GM19452 (cell line): Measurements from ENCODE around the gene TRAM2.
A peak's percentile ranks its signal among the peaks of the same experiment; 100 is the strongest.

Source experiments
- ATAC-seq: cut with Tn5 transposase; IDR thresholded peaks from one replicate; pipeline ENCODE4 v1.9.1; 2021; ENCODE audit not compliant: unreplicated experiment

TRAM2 gene, protein sequence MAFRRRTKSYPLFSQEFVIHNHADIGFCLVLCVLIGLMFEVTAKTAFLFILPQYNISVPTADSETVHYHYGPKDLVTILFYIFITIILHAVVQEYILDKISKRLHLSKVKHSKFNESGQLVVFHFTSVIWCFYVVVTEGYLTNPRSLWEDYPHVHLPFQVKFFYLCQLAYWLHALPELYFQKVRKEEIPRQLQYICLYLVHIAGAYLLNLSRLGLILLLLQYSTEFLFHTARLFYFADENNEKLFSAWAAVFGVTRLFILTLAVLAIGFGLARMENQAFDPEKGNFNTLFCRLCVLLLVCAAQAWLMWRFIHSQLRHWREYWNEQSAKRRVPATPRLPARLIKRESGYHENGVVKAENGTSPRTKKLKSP

DNA sequence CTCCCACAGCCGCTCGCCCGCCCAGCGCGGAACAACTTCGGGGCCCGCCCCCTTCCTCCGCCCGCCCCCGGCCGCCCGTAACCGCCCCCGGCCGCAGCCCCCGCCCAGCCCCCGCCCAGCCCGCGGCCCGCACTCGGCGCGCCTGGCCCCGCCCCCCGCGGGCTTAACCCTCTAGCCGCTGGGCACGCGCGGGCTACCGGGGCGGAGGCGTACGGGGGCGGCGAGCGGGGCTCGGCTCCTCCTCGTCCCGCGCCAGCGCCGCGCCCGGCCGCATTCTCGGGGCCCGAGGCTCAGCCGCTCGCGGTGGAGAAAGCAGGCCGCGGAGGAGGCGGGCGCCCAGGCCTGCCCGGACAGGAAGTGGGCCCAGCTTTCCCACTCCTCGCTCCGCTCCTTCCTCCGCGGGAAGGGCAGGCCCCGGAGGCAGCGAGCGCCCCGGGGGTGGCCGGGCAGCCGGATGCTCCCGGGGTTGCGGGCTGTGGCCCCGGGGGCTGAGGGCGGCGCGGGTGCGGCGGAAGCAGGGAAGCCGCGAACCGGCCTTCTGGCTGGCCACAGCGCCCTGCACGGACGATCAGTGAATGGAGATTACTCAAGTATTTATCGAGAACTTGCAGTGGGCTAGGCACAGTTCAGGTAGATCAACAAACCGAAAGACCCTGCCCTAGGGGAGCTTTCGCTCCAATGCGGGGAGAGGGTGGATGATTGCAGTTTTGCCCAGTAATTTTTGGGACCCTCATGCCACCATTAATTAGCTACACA lies at the start of gene TRAM2:
Gene TRAM2 (minus strand): TSS at position 39 of the 756 bp plus-strand sequence. CDS start 145 bp downstream, outside the sequence.
- peak; percentile 56 for ATAC-seq

DNA sequence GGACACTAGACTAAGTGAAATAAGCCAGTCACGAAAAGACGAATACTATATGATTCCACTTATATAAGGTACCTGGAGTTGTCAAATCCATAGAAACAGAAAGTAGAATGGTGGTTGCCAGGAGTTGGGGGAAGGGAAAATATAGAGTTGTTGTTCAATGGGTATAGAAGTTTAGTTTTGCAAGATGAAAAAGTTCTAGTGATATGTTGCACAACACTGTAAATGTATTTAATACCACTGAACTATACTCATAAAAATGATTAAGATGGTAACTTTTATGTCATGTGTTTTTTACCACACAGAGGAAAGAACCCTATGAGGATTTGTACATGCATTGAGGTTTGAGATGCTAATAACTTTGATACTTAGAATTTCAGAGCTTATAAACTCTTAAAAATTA lies 46.0 kb upstream of the TRAM2 start:
- no peak for ATAC-seq

DNA sequence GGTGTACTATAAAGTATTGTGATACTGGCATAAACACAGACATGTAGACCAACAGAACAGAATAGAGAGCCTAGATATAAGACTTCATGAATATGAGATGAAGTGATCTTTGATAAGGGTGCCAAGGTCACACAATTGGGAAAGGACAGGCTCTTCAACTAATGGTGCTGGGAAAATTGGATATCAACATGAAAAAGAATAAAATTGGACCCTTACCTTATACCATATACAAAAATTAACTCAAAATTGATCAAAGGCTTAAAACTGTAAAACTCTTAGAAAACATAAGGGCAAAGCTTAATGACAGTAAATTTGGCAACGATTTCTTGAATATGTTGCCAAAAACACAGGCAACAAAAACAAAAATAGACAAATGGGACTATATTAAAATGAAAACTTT lies 44.8 kb upstream of the TRAM2 start:
- no peak for ATAC-seq

DNA sequence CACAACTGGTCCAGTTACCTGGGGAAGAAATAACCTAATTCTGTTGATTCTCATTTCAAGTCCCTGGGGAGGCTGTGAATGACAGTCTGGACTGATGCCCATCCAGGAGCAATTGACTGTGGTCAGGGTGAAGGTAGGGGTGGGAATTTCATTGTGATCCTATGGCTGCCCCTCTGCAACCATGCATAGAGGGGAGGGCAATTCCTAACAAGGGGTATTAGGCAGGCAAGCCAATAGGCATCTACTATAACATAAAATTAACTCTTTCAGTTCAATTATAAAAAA lies 44.0 kb upstream of the TRAM2 start:
- no peak for ATAC-seq

DNA sequence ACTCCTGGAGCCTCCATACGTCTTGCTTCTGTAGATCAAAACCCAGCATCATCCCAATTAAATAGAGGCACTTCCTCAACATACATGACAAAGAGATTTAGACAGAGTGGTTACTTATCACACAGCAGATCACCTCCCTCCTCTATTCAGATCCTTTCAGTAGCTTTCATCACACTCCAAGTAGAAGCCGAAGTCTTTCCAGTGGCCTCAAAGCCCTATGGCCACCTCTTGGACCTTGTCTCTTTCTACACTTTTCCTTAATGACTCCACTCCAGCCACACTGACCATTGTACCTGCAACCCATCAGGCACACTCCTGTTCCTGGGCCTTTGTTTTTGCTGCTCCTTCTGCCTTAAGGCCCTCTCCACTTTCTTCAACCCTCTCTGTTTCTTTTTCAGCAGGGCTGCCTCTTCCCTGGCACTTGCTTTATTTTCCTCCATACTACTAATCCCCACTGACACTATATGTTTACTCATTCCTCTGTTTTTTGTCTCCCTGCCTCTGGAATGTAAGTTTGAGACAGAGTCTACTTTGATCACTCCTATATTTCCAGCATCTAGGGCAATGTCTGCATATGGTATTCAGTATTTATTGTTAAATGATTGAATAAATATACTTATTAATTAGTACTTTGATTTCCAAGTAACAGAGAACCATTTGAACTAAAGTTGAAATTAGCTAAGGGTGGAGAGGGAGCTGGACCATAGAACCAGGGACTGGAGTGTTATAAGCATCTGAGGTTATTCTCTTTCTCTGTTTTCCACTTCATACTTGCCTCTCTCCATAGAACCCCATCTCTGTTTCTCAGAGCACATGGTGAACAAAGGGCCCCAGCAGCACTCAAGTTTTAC lies 43.4 kb upstream of the TRAM2 start:
- ATAC-seq, result no peak

DNA sequence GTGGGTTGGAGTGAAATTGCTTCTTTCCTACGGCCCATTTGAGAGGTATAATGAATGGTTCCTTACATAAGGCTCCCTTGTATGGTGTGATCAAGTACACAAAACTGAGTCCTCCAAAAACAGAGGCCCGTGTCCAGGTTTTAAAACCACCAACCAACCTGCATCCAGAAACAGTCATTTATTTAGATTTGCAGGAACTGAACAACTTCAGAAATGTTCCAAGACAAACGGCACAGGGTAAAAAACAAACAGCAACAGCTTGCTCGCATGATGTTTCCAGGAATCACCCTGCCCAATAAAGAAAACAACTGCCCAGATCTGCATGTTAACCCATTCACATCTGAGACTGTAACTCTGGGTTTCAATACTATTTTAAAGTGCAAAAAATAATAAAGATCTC lies 40.2 kb upstream of the TRAM2 start:
- no peak for ATAC-seq

DNA sequence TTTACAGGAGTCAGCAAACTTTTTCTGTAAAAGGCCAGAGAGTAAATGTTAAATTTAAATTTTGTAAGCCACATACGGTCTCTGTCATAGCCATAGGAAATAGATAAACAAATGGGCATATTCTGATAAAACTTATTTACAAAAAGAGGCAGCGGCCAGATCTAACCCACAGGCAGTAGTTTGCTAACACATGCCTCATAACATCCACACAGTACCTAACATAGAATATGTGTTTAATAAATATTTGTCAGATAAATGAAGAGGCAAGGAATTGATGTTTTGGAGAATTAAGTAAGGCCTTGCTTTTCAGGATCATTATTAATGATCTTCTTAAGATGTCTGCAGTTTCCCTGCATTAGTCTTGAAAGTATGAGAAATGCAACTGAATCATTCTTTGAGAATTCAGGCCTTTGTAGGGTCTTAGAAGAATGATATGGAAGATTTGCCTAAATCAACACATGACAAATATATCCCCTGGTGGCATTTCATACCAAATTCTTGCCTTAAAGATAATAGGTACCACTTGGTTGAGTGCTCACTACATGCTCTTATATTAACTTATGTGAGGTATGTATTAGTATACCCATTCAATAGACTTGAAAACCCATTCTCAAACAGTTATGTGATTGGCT lies 39.3 kb upstream of the TRAM2 start:
- ATAC-seq, result no peak

DNA sequence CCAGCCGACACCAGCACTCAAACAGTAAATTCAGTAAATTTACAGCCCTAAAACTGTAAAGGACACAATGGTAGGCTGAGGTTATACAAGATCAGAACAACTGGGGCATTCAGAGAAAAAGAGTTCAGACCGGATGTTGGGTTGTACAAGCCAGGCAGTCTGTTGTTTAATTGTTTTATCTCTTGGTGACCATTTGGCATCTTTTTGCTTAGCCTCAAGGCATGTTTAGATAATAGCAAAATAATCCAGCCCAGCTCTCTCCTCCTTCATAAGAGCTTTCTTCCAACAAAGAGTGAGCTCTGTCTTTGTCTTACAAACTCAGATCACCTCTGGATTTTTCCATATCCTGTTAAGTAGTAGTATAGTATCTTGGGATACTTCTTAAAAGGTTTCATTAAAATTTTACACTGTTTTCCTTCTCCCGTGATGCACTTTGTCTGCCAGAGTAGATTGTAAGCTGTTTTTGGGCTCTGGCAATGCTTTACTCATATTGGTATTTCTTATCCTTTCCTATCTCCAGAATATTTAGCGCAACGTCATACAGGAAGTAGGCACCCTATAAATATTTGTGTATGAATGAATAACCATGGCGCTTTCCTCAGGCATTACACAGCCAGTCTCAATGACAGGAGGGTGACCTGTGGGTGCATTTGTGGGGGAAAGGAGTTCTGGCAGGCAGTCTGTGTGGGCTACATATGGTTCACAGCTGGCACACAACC lies 35.6 kb upstream of the TRAM2 start:
- no peak for ATAC-seq

DNA sequence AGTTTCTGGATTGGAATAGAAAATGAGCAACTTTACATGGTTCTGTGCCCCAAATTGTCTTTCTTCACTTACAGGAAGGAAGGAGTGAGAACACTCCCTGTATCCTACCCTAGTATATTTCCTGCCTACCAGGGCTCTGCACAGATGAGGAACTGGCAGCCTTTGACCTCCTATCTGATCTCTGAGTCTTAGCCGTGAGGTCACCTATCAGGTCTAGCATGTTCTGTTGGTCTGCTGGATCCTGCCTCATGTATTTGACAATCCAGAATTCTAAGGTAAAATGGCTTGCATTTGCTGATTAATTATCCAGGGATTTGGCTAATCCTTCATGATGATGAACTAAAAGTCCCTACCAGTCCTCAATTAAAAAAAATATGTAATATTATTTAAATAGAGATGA lies 35.0 kb upstream of the TRAM2 start:
- no peak for ATAC-seq

DNA sequence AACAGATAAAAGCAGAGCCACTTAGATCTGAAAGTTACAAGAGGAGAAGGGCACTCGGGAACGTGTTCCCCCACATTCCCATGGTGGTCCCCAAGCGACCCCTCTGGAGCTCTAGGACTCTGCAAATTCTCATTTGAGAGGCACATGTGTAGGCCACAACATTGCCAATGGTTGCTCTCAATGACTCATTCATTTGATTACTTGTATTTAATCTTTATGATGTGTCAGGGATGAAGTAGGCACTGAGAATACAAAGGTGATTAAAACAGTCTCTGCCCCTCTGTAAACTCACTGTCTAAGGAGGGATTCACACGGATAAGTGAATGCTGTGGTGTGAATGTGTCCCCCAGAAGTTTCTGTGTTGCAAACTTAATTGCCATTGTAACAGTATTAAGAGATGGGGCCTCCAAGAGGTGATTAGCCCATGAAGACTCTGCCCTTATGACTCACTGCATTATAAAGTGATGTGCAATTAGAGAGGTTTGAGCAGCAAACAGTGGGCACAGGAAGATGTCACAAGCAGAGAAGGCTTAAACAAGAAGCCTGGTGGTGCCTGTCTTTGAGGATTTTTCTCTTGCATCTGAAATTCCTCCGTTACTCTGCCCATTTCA lies 34.0 kb upstream of the TRAM2 start:
- no peak for ATAC-seq

DNA sequence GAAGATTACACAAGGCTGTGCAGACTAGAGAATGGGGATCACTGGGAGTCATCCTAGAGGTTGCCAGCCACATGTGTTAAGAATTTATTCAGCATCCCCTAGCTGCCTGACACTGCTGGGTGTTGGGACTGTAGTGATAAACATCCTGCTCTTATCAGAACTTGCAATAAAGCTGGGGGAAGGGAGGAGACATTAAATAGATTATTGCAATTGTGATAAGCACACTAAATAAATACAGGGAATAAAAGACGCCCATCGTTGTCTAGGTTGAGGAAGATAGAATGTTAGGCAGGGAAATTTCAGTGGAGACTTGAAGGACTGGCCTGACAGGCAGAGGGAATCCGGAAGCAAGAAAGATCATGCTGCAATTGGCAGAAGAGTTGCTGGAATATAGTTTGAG lies 33.2 kb upstream of the TRAM2 start:
- no peak for ATAC-seq

DNA sequence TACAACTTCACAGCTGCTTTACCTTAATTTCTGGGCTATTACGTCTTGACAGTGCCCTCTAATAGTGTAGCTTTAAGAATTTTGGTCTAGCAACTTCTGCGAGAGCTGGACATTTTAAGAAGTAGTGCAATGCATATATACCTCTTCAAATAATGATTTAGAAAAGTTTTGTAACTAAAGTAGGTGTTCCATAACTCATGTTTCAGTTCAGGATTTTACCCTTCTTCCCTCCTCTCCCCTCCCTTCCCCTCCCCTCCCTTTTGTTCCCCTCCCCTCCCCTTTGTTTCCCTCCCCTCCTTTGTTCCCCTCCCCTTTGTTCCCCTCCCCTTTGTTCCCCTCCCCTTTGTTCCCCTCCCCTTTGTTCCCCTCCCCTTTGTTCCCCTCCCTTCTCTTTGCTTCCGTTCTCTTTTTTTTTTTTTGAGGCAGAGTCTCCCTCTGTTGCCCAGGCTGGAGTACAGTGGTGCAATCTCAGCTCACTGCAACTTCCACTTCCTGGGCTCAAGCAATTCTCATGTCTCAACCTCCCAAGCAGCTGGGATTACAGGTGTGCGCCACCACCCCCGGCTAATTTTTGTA lies 28.8 kb upstream of the TRAM2 start:
- ATAC-seq, result no peak

DNA sequence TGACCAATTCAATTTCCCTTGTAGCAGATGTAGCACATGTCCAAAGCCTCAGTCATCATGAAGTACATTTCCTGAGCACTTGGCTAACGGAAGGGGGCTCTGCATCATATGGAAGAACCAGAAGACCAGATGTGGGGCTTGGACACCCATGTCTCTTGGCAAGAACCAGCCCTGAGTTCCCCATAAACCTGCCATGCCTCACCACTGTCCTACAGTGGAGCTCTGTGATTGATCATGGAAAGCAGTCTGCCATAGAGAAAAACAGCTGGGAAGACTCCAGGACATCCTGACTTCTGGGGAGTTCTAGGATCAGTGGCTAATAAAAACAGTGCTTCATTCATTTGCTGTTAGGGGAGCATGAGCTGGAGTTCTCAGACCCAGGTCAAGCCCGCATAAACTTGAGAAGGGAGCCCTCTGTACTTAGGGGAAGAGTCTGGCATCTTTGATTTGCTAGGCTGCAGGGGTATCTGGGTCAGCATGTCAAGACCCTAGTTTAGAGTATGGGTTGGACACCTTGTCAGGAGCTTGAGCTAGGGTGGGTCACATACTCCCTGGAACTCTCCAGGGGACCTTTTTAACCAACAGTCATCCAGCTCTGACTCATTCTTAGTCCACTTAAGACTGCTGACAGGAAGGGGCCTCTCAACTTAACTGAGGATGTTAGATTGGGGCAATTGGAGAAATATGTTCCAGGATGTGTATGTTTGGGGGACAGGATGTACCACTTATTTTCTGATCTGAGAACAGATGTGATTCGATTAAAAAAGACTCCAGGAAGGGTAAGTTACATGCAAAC lies 26.3 kb upstream of the TRAM2 start:
- ATAC-seq, result no peak

DNA sequence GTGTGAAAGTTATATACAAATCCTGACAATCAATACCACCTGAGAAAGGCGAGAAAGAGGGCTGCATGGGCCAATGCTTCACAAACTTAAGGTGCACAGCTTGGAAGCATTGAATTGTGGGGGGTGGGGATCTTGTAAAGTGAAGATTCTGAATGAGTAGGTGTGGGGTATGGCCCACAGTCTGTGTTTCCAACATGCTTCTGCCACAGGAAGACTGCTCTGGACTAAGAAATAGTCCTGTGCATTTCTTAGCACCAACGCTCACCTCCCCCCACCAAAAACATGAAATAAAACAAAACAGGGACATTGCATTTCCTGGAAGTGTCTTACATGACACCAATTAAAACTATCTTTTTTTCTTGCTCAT lies 21.9 kb upstream of the TRAM2 start:
- no peak for ATAC-seq

DNA sequence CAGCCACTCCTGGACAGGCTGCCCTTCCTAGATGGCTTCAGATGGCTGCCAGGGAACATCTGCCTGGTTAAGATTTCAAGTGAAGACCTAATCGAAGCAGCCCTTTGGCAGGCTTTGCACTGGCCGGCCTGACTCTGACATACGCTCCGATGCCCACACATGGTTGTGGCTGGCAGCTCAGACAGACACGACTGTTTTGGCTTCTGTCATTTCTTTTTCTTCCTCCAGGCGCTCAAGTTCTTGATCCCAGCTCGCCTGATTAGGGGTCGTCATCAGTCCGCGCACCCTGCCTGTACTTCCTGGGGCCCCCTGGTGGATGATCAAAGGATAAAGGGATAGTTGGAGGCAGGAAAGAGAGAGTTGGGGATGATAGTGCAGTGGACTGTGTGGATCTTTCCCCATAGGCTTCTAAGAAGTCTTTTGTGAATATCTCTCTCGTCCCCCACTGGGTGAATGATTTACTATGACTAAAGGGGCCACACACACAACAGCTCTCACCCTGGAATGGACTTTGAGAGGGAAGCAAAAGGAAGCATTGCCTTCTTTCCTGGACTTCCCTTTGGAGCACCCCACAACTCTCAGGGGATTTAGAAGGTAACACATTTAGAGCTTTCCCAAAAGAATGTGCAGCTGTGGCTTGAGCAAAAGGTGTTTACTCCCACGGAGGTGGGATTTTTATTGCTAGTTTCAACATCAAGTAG lies 21.4 kb upstream of the TRAM2 start:
- no peak for ATAC-seq

DNA sequence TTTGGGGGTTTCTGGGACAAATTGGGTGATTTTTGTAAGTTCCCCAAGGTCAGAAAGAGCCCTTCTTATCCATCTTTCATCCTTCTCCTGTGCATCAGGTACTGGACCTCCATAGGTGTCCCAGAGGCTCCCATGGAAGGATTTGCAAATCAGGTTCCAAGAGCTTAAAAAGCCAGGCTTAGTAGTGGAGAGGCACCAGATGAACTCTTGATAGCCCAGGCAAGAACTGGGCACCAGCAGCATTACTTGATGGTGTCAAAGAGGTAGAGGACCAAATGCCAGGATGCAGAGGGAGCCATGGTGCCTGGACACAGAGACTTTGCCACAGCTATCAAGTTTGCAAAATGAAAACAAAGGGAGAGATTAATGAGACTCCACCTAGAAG lies 20.9 kb upstream of the TRAM2 start:
- ATAC-seq, result no peak

DNA sequence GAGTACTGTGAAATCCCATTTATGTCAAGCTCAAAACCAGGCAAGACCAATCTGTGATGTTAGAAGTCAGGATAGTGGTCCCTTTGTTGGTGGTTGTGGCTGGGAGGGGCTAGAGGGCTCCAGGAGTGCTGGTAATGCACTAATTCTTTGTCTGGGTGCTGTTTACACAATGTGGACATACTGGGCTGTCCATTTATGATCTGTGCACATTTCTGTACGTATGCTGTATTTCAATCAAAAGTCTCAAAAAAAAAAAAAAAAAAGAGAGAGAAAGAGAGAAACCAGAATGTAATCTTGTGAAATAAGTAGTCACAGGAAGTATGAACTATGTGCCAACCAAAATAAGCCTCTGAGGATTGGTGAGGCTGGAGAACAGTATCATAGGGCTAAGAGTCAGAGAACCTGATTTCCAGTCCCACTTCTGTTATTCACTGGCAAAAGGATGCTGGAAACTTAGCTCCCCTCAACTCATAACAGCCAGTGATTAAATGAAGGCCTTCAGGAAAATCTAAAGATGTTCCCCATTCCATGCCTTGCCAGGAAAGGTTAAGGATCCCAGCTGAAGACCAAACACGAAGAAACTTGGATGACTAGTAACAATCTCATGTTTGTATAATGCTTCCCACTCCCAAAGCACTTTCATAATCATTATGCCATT lies 19.6 kb upstream of the TRAM2 start:
- ATAC-seq, result no peak

DNA sequence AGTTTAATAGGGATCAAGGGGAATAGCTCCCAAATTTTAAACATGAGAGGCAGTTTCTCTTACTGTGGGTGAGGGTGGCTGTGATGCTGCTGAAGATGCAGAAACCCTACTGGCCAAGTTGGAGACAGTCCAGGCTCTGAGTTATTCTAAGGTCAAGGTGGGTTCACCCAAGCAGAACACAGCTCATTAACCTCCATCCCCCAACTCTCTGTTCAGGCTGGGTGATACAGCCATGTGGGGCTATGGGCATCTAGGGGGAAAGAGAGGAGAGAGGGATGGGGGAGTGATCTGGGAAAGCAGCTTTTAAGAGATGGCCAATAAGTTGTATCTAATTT lies 18.9 kb upstream of the TRAM2 start:
- peak; percentile 71 for ATAC-seq
